GM18858 (cell line): ENCODE data around the gene NRXN2.

Experiments
- ATAC-seq: cut with Tn5 transposase; IDR thresholded peaks from one replicate; pipeline ENCODE4 v1.9.1; 2021; ENCODE audit not compliant: unreplicated experiment

The NRXN2 gene

DNA sequence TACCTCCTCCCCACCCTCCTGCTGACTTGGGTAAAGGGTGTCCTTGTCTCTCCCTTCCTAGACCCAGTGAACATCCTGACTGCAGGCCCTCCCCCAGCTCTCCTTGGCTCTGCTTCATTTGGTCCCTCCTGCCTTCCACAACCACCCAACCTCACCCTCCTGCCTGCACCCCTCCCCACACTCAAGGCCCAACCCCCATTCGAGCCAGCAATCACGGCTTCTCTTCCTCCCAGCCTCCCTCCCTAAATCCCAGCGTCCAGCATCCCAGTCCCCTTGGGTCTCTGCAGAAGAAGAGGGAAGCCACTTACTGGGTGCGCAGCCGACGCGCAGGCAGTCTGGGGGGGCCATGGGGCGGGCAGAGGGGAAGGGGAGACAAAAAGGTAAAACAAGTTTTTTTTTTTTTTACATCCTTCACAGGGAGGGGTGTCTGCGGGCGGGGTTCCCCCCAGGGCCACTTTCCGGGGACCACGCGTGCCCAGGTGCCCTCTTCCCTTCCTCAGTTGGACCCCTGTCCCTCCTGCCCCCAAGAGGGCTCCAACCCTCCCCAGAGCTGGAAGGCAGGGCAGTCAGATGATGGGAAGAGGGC is 69.5 kb downstream of the NRXN2 start:
- no peak for ATAC-seq

DNA sequence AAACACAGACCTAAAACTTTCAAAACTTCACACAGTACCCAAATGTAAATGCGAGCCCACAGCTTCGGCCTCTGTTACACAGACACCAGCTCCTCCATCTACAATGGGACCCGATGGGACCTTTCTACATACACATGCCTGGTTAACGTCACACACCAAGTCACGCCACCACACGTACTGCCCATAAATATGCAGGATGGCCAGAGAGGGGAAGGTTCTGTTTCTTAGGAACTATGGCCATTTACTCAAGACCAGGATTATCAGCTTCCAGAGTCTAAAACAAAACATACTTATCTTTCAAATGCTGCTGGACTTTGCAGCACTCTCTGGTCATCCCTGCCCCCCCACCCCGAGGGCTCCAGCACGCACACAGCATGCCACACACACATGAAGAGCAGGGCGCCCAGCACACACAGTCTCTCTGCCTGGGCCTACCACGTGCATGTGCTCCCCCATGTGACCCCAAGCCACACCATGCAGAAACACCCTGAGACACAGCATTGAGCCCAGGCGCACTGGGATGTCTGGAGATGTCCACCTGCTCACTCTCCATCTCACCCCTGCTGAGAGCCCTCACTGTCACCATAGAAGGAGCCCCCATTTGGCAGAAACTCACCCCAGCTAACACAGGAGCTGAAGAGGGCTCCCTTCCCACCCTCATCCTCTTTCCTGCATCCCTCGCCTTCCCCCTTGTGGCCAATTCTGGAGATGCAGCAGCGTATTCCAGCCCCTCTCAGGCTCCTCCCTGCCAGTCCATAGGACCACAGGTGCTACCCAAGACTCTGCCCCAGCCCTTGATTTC is 70.2 kb downstream of the NRXN2 start:
- ATAC-seq, result no peak

DNA sequence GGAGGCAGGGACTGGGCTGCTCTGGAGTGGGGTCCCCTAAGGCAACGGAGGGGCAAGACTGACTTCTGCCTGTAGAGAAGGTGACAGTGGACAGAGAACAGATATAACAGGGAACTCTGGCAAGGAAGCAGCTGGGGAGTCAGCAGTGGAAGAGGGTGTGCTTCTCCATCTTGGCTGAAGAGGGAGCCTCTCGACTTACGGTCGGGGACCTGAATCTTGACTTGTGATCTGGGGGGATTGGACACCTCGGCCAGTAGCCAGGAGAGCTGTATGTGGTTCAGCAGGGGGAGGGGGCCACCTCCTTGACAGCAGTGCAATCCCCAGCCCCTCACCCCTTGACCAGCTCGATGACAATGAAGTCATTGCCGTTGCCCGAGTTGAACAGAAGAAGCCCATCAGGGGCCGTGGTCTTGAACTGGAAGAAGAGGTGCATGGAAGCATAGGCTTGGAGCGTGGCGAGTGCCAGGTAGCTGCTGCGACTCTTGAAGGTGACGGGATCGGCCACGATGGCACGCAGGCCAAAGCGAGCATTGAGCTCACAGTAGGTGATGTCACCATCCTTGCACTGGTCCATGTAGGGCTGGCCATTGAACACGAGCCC is 72.0 kb downstream of the NRXN2 start:
- ATAC-seq, result no peak

DNA sequence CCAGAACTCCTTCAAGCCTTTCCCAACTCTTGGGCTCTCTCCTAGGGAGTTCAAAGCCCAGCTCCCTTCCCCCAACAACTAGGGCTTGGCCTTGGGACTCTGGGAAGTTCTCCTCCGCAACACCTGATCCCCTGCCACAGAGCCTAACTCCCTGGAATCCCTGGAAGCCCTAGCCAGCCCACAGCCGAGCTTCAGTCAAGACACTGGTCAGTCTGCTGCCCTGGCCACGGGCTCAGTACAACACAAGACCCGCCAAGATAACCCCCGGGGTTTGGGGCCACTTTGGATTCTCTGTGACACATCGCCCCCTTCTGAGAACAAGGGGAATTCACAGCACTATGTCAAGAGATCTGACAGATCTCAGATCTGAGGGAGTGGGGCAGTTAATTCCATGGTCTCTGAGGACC is 73.7 kb downstream of the NRXN2 start:
- no peak for ATAC-seq

DNA sequence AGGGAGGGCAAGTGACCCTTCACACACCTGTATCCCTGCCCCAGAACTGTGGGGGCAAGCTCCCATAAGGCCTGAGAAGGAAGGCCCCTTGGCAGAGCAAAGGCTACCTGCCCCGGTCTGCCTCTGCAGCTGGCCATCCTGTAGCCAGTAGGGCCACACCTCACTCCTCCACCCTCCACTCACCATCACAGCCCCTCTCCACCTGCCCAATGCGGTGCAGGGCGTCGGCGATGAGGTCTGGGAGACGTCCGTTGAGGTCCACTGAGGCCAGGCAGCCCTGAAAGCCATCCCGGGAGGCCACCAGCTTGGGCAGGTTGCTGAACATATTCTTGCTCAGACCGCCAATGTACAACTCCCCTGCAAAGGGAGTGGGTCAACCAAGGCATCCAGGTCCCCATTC is 74.4 kb downstream of the NRXN2 start:
- ATAC-seq, result no peak

DNA sequence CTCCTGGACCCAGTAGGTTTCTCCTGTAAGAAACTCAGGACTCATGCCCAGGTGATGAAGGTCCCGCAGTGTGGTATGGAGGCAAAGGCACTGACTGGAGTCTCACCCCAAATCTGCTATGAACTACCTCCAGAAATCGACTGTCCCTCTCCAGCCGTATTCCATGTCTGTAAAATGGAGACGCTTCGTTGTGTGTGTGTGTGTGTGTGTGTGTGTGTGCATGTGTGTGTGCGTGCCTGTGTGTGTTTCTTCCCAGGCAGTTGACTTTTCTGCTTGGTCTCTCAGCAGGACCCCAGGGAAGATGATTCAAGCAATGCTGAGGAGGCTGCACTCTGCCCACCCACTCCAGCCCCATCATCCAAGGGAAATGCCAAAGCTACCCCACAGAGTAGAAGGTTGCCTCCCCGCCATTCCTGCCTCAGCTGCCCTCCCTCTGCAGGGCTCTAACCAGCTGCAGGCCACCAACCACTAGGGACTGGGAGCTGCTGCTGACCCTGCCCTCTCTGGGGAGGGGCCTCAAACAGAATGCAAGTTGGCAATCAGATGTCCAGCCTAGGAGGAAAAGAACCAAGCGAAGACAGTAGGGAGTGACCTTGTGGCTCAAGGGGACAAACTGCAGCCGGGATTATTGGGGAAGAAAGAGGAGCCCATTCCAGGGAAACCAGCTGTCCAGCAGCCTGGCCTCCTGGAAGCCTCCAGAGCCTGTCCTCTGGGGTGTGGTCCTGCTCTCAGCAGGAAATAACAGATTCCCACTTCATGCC is 75.8 kb downstream of the NRXN2 start:
- ATAC-seq, result no peak

DNA sequence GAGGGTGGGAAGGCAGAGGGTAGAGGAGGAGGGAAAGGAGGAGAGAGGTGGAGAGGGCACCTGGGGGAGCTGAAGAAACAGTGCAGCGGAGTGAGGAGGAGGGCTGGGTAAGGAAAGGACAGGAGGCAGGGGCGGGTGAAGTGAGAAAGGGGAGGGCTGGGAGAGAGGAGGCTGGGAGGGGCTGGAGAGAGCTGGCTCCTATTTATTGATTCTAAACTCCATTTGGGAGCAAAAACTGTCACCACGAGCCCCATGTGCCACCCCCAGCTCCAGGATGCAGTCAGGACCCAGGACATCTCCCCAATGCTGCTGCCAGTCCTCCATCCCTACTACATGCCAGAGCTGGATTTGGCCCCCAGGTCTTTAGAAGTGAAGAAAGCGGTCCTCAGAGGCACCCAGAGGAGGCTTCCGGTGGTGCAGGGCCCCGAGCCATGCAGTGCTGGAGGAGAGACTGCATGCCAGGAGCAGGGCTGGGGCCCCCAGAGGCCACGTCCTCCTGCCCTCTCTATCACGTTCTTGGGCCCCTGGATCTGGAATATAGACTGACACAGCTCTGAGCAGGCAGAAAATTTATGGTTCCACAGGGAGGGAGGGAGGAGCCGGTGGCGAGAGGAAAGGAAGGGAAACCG is 78.2 kb downstream of the NRXN2 start:
- no peak for ATAC-seq

DNA sequence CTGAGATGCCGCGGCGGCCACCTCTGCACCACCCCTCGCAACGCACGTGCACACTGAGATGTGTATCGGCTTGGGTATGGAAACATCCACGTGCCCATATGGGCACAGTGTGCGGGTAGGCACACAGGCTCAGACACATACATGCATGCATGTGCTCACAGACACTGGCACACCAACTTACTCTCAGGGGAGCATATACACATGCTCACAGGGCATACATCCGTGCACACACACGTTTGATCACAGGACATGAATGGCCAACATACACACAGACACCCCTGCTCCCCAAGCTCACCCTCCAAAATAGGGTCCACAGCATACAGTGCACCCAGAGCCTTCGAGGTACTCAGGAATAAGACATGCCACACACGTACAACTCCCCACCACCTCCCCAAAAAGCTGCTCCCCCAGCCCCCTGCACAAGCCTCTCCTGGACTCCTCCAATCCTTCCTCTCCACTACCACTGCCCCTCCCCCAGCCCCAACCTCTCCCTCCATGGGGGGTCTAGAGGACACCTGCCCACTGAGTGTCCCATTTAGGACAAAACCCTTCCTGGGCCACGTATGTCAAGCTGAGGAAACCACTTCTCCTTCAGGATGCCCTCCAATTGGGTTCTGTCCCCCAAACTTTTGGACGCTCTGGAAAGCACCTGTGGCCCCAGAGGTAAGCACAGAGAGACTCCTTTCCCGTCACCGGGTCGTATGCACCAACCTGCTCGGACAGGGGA is 78.9 kb downstream of the NRXN2 start:
- no peak for ATAC-seq

DNA sequence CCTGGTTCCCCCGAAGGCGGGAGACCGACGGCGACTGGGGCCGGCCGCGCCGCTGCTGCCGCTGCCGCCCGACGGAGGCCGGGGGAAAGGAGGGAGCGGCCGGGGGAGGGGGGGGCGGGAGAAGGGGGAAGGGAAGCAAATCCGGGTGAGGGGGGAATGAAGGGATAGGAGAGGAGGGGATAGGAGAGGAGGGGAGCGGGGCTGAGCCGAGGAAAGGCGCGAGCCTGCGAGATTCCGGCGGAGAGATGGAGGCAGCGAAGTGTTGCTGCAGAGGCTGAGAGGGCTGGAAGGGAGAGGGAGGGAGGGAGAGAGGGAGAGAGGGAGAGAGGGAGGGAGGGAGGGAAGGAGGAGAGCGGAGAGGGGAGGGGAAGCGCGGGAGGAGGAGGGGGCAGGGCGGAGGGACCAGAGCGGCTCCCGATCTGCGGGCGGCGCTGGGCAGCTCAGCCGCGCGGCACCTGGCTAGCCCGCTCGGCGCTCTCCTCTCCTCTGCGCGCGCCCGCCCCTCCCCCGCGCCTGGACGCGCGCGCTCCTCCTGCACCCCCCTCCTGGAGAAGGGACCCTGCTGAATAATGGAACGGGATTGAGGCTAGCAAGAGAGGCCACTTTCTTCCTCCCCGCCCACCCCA is 79.6 kb downstream of the NRXN2 start:
- ATAC-seq, result no peak

DNA sequence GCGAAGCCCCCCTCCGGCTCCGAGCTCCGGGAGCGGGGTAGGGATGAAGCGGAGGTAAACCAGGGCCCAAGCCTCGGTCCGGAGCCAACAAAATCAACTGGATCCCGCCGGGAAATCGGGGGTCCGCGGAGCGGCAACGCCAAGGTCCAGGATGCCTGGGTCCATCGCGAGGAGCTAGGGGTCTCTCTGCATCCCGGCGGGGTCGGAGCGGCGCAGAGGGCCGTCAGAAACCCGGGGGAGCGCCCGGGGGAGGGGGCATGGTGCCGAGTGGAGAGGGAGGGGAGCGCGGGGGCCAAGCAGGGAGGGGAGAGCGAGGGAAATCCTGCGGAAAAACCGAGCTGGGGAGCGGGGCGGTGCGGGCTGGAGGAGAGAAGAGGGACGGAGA is 80.1 kb downstream of the NRXN2 start:
- ATAC-seq, result no peak

DNA sequence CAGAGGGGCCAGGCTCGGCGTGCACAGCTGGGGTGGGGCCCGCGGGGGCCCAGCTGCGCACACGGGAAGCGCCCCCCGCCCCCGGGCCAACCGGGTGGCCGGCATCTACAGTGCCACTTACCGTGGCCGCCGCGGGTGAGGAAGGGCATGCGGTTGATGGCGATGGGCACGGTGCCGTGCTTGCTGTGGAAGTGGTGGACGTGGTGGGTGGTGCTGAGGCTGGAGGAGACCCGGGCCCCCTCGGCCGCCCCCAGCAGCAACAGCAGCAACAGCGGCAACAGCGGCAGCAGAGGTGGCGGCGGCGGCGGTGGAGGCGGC is 80.6 kb downstream of the NRXN2 start:
- ATAC-seq, result no peak

DNA sequence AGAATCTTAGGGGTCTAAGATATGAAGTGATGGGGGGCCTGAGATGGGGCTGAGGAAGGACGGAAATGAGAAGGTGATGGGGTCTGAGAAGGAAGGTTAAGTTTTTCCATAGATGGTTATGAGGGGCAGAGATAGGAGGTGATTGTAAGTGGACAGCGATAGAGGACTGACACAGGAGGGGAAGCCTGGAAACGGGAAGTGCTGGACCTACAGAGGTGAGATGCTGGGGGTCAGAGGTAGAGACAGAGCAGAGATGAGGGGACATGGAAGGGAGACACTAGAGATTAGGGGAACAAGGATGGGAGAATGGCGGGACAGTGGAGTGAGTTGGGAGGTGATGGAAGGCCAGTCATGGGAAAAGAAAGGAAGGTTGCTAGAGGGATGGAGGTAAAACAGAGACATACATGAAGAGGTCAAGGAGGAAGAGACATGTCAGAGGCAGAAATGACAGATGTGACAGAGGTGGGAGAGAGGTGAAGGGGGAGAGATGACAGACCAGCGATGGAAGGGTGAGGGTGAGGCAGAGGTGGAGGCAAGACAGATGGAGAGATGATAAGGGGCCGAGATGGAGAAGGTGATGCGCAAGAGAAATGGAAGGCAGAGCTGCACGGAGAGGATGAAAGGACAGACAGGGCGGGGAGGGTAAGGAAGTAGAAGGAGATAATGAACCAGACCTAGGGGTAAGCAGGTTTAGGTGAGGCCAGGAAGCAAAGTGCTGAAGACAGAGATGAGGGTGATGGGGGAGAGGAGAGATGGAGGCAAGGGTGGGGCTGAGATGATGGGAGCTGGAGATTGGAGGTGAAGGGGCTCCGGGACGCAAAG is 81.2 kb downstream of the NRXN2 start:
- ATAC-seq, result no peak

DNA sequence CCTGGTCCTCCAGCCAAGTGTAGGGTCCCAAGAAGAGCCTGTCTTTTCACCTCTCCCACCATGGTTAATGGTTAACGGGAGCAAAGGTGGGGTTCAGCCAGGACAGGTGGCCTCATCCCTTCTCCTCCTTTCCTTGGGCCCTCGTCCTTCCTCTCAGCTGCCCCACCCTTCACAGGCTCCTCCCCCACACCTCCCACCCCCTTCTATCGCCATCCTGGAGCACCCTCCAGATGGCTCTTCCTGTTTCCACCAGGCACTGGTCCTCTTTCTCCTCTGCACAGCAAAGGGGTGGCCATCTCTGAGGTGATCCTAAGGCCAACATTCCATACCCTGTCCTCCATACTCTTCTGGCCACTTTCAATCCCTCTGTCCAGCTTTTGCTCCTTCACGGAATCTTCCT is 83.1 kb downstream of the NRXN2 start:
- ATAC-seq, result no peak

DNA sequence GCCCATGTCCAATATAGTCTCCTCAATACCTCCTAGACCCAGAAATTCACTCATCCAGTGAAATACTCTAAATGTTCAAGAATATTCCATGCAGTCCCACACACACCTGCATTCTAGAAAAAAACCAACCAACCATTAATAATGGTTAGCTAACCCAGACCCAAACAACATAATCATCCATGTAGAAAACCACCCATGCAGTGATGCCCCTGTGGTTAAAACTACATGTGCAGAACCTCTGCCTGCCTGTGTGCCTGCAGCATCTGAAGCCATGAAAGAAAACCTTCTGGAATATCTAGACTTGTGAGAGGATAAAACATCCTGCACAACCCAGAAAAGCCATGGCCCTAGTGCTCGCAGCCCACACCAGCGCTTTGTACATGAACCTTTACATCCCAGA is 84.2 kb downstream of the NRXN2 start:
- no peak for ATAC-seq

DNA sequence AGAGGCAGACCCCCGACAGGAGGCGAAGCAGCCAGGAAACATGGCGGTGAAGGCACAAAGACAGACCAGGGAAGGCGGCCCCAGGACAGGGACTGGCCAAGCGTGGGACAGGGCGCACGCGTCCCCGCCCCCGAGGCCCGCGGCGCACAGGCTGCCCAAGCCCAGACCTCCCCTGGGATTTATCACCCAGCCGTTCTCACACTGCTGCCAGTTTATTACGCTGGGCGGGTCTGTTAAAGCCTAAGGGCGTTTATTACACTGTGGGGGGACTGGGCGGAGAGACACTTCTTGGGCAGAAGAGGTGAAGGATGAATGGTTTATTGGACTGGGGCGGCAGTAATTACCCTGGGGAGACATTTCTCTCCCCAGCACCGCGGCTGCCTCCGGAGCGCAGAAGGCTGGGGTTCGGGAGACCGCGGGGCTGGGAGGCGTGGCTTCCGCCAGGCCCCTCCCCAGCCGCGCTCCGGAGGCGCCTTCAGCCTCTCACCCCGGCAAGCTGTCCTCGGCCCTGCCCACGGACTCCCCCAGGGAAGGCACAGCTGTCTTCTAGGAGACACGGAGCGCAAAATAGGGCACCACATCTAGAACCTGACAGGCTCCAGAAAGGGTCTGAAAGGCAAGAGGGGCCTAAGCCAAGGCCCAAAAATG is 84.9 kb downstream of the NRXN2 start:
- no peak for ATAC-seq

DNA sequence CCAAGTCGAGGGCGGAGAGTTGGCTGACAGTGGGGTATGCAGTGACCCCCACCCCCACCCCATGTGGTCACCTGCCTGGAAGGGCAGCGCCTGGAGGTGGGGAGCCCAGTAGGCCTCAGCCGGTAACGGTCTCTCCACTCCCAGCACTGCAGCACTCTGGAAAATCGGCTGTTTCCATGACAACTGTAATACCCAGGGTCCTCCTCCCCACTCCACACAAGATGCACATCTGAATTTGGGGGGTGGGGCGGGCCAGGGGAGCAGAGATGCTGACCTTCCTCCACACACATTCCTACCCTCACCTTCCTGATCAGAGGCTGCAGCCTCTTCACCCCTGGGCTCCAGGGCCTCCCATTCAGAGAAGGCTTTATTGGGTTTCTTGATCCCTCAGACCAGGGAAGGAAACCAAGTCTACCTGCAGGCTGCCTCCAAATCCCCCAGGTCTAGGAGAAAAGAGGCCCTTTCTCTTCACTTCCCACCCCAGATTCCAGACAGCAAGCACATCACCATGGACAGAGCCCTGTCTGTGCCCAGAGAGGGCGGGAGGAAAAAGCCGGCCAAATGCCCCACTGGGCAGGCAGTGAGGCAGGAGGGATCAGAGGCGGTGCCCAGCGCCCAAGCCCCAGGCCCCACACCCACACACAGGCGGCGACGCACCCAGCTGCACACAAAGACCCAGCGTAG is 85.5 kb downstream of the NRXN2 start:
- ATAC-seq, result no peak

DNA sequence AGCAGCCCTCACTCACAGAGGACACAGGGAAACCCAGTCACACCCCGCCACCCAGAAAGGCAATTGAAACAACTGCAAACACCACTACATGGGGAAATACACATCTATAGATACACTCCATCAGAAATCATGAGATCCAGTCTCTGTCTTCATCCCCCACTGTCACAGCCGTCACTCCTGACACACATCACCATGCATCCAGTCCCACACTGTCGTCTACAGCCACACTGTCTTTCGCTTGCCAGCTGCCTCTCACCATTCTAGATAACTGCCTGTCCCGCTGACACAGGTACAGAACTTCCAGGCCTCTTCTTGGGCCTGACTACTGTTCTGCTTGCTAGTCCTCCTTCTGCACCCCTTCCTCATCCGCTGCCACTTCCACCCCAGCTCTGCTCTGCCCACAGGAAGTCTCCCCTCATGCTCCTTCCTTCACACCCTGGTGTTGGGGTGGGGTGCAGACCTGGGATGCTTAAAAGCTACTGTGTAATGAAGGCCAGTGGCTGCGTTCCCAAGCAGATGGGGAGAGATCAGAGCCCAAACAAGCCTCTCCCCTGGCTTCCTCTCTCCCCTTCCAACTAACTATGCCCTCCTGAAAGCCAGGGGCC is 89.3 kb downstream of the NRXN2 start:
- ATAC-seq, result no peak

DNA sequence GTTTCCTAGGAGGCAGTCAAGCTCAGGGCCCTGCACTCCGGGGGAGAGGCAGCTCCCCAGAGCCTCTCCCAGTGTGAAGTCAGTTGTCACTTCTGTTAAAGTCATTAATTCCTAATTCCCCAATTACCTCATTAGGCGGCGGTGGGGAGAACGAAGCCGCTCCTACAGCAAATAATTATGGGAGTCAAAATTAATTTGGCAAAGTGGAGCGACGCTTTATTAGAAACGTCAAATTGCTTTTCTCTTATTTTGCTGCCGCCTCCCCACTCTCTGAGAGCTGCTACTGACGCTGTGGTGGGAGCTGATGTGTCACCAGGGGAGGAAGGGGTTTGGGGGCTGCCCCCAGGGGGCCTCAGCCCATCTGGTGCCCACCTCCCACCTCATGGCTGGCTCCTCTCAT is 90.3 kb downstream of the NRXN2 start:
- ATAC-seq, result no peak
